Measurements from ENCODE around the gene ASCC1.
A peak's percentile ranks its signal among the peaks of the same experiment; 100 is the strongest.
"Not testable (repeated sequence)": the region's sequence is repeated elsewhere in the genome, so short reads cannot be mapped to it uniquely, and the experiment has no call there.

Gene ASCC1

DNA sequence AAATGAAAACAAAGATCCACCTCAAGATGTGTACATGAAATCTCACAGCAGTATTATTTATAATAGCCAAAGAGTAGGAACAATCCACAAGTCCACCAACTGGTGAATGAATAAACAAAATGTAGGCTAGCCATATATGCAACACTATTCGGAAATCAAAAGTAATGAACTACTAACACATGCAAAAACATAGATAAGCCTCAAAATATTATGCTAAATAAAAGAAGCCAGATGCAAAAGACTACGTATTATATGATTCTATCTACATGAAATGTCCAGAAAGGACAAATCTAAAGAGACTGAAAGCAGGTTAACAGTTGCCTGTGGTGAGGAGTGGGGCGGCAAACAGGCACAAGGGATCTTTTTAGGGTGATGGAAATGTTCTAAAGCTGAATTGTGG lies 49.0 kb downstream of the ASCC1 start:
- no peak for DNase-seq

DNA sequence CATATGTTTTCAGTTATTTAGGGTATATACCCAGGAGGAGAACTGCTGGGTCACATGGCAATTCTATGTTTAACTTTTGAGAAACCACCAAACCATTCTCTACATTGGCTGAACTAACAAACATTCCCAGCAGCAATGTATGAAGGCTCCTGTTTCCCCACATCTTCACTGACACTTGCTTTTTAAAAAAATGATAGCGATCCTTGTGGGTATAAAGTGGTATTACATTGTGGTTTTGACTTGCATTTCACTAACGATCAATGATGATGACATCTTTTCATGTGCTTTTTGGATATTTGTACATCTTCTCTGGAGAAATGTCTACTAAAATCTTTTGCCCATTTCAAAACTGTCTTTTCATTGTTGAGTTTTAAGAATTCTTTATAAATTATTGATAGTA lies 51.5 kb downstream of the ASCC1 start:
- no peak for DNase-seq

DNA sequence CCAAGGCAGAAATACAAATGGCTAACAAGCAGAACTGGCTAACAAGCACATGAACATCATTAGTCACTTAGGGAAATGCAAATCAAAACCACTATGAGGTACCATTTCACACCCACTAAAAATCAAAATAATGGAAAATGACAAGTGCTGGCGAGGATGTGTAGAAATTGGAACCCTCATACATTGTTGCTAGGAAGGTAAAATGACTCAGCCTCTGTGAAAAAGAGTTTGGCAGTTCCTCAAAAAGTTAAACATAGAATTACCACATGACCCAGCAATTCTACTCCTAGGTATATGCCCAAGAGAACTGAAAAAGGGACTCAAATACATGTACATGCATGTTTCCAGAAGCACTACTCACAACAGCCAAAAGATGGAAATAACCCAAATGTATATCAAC lies 53.1 kb downstream of the ASCC1 start:
- peak; percentile 8 for DNase-seq

DNA sequence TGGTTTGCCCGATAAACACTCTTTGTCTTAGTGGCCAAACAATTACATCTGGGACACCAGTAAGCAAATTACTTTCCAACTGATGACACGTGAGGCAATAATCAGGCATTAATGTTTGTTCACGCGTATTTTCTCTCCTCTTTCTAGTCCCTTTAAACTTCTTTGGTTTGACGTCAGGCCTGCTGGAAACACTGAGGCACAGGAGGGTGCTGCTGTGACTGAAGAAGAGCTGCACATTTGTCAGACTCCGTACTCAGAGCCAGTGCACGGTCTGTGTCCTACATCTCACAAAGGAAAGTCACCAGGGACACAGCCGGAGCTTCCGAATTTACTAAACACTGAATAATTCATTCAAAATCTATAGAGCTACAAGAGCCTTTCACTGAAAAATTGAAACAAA lies 57.9 kb downstream of the ASCC1 start:
- DNase-seq, result no peak

DNA sequence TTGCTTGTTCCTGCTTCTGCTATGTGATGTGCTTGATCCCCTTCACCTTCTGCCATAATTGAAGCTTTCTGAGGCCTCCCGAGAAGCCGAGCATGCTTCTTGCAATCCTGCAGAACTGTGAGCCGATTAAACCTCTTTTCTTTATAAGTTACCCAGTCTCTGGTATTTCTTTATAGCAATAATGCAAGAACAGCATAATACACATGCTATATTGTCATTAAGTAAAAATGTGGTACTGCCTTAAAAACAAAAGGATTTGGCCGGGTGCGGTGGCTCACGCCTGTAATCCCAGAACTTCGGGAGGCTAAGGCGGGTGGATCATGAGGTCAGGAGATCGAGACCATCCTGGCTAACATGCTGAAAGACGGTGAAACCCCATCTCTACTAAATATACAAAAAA lies 59.9 kb downstream of the ASCC1 start:
- DNase-seq, result no peak

DNA sequence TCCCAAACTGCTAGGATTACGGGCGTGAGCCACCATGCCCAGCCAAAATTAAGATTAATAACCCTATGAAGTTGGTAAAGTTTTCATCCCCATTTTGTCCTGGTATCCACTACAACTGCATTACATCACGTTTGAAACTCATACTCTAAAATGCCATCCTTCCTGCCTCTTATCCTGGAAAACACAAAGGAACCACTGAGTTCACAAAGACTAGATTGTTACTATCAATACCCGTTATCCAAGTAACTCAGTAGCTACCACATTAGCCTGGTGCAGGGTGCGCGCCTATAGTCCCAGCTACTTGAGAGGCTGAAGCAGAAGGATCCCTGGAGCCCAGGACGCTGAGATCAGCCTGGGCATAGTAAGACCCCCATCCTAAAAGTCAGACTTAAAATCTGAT lies 63.8 kb downstream of the ASCC1 start:
- no peak for DNase-seq

DNA sequence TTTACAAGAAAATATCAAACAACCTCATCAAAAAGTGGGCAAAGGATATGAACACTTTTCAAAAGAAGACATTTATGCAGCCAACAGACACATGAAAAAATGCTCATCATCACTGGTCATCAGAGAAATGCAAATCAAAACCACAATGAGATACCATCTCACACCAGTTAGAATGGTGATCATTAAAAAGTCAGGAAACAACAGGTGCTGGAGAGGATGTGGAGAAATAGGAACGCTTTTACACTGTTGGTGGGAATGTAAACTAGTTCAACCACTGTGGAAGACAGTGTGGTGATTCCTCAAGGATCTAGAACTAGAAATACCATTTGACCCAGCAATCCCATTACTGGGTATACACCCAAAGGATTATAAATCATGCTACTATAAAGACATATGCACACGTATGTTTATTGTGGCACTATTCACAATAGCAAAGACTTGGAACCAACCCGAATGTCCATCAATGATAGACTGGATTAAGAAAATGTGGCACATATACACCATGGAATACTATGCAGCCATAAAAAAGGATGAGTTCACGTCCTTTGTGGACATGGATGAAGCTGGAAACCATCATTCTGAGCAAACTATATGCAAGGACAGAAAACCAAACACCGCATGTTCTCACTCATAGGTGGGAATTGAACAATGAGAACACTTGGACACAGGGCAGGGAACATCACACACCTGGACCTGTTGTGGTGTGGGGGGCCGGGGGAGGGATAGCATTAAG lies 65.2 kb downstream of the ASCC1 start:
- DNase-seq, result not testable (repeated sequence)

DNA sequence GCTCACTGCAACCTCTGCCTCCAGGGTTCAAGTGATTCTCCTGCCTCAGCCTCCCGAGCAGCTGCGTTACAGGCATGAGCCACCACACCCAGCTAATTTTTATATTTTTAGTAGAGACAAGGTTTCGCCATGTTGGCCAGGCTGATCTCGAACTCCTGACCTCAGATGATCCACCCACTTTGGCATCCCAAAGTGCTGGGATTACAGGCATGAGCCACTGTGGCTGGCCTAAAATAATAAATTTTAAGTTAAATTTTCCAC lies 68.8 kb downstream of the ASCC1 start:
- DNase-seq, result not testable (repeated sequence)

DNA sequence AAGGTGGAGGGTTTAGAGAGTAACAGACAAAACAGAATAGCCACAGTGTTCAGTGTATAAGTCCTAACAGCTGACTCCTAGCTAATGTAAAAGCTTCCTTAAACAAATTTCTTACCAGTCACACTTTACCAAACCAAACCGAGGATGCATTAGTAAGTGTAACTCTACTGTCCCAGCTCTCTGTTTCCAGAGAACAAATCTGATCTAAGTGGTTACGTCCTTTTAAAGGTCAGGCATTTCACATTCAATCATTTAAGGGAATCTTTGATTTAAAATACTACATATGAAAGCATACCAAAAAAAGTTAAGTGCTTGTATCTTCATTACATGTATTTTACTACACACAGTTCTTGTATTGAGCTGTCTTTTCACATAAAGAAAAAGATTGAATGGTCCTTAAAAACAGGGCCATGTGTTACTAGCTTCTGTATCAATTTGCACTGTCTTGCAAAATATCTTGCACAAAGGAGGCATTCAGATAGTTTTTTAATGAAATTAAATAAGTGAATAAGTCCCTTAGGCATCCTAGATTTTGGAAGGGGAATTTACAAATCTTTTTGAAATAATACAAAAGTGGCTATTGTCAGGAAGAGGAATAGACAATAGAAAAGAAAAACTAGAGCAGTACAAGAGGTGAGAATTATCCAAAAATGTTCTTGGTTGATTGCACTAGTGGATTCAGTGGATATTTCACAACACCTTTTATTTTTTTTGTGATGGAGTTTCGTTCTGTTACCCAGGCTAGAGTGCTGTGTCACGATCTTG lies 69.3 kb downstream of the ASCC1 start:
- DNase-seq, result no peak

DNA sequence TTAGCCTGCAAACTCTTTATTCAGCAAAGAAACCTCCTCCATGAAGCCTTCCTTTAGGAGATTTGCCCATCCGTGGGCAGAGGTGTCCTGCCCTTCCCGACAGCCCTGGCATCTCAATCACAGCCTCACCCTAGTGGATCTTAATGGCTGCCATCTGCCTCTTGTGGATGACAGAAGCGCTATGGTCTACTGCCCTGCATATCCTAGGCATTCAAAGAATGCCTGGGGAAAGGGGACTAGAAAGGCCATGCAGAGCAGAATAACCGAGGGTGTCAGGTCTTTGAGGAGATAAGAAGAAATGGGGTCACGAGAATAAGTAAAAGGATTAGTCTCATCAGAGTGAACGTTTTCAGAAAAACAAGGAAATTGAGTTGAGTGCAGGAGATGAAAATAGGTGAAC lies 70.0 kb downstream of the ASCC1 start:
- DNase-seq, result no peak

DNA sequence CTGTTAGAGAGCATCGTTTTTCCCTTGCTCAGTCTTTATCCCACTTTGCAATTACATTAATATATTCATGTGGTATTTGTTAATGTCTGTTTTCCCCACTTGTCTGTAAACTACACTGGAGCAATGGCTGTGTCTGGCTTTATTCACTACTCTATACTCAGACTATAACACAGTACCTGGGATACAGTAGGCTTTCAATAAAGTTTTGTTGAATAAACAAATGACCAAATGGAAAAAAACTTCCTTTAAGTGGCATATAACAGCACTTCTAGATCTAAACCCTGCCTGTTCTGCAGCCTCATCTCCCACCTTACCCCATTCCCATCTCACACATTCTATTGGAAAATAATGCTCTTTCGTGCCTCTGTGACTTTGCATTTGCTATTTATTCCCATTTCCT lies 70.4 kb downstream of the ASCC1 start:
- no peak for DNase-seq

DNA sequence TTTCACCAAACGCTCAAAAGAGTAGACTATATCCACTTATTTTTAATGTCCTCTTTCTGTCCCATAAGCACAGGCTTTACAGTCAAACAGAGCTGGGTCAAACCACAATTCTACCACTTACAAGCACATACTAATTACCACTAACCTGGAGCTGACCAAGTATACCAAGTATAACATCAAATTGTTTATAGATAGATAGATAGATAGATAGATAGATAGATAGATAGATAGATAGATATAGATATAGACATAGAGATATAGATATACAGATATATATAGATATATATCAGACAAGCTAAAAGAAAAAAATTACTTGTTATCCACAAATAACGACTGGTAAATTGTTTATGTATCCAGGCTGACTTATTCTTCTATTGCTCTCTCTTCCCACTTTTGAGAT lies 75.2 kb downstream of the ASCC1 start:
- no peak for DNase-seq

DNA sequence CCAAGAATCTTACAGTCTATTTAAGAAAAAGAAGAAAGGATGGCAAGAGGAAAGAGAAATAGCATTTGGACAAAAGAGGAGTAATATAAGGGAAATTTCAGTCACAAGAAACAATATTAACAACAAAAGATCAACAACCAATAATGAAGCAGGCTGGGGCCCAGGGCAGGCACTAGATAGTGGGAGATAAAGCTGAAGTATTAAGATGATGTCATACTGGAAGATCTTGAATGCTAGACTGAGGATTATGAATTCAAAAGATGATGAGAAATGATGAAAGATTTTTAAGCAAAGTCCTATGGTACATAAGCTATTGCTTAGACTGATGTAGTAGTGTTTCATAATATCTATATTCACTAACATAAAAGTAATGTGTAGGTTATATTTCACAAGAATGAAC lies 75.9 kb downstream of the ASCC1 start:
- DNase-seq, result no peak

DNA sequence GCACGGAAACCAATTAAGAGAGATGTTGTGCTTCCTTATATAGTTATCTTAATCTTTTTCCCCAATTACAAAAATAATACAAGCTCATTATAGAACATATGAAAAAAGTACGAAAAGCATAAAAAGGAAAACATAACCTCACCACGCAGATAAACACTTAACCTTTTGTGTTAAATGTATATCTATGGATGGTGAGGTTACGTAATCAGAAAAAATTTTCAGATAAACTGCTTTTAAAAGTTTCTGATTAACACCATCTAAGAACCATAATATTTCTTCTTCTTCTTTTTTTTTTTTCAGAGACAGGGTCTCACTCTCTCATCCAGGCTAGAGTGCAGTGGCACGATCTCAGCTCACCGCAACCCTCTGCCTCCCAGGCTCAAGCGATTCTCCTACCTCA lies 78.5 kb downstream of the ASCC1 start:
- no peak for DNase-seq

DNA sequence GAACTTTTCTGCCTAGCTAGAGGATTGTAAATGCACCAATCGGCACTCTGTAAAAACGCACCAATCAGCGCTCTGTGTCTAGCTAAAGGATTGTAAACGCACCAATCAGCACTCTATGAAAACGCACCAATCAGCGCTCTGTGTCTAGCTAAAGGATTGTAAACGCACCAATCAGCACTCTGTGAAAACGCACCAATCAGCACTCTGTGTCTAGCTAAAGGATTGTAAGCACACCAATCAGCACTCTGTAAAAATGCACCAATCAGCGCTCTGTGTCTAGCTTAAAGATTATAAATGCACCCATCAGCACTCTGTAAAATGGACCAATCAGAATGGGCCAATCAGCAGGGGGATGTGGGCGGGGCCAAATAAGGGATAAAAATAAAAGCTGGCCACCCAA lies 79.9 kb downstream of the ASCC1 start:
- DNase-seq, result peak; percentile 7

DNA sequence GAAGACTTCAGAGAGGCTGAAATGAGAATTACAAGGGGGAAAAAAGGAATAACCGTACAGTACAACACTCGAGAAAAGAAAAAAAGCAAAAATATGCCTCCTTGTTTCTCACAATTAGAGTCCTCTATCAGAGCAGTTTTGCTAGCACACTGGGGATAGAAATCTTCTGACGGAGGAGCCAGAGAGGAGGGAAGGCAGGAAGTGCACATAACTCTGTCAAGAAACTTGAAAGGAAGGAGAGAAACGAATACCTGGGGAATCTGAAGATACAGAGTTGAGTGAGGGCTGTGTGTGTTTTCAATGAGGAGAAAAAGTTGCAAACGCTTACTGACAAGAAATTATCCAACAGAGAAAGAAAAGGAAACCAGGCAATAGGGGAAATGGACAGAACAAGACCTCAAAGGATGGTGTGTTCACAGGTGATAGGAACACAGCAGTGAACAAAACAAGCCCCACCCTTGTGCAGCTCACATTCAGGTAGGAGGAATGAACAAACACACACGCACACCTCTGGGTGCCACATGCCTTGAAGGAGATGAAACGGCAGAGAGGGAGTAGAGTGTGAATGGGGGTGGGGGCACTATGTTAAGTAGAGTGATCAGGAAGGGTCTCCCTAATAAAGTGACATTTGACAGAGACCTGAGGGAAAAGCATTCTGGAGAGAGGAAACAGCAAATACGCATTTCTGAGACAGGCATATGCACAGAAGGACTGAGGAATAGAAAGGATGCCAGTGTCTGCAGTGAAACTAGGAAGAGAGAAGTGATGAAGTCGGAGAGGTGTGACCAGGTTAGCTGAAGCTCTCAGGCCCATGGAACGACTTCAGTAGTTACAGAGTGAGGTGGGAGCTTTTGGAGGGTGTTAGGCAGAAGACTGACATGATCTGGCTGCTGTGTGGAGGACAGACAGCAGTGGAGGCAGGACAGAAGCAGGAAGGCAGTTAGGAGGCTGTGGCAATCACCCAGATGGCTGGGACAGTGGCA lies 81.0 kb downstream of the ASCC1 start:
- DNase-seq, result no peak

DNA sequence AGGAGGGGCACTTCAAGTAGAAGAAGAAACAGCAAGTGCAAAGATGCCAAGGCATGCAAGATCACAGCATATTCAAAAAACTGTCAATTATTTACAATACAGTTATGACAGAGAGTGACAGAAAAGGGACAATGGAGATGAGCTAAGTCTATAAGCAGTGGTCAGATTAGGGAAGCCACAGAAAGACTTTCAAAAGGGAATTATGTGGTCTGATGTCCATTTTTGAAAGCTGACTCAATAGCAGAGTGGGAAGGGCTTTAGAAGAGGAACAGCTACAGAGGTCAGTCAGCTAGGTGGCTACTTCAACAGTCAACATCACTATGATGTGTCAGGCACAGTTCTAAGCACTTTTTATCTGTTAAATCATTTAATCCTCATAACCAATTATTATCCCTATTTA lies 82.6 kb downstream of the ASCC1 start:
- no peak for DNase-seq

DNA sequence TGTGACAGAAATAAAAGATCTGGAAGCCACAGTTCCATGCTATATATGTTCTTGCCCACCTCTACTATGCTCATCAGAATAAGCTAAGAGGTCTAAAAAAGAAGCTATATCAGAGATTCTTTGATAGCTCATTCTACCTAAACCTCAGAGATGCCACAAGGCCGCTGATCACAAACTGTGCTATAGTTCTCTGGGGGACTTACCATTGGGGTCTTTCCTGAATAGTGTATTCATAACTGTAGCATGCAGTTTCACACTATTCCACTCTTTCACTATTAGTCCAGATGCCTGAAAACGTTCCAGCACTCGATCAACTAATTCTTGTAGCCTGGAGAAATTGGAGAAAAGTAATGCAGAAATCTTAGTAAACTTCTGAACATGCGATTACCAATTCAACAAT lies 83.2 kb downstream of the ASCC1 start:
- no peak for DNase-seq

DNA sequence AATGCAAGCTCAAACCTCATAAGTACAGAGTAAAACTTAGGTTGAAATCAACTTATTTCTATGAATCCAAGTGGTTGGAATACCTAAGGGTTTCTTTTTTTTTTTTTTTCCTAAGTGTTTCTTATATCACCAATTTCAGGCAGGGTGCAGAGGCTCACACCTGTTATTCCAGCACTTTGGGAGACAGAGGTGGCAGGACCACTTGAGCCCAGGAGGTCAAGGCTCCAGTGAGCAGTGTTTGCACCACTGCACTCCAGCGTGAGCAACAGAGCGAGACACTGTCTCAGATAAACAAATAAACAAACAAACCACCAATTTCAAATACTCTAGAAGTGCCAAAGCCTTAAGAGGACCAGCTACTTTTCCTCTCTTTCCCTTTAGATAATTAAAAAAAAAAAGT lies 88.5 kb downstream of the ASCC1 start:
- DNase-seq, result no peak

DNA sequence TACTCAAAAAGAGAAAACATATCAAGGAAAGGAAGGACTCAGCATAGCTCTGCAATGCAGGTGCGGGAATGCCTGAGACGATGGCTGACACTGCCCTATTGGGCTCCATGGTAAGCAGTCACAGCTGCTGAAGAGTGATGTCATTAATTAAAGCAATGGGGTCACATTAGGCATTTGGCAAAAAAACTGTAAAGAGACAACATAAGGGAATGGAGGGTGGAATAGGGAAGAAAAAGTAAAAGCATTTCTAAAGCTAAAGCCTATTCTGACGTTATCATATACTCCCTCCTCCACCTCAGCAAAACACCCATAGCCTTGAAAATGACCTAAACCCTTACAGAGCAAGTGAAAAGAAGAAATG lies 89.2 kb downstream of the ASCC1 start:
- no peak for DNase-seq

DNA sequence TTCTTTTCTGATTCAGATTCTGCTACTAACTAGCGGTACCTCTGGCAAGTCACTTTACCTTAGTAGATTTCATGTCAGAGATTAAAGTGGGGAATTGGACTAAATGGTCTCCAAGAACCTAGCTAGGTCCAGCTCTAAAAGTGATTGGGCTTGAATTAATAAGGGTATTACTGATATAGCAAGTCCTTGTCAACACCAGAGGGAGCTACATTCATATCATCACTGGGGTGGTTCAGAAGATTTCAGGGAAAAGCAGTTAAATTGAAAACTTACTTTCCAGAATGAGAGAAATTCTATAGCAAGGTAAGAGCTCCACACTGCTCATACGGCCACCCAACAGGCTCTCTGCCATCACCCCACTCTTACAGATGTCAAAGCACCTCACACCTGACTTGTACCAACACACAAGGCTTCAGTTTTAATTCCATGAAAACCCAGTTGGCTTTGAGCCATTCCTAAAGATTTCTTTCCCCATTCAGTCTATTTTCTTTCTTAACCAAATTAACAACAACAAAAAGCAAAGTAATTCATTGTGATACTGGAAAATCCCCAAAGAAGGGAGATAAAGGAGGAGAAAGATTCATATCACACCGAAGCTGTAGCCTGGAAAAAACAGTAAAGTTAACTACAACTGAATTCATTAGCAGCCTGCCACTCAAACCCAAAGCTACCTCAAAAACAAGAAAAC lies 89.7 kb downstream of the ASCC1 start:
- DNase-seq, result no peak

DNA sequence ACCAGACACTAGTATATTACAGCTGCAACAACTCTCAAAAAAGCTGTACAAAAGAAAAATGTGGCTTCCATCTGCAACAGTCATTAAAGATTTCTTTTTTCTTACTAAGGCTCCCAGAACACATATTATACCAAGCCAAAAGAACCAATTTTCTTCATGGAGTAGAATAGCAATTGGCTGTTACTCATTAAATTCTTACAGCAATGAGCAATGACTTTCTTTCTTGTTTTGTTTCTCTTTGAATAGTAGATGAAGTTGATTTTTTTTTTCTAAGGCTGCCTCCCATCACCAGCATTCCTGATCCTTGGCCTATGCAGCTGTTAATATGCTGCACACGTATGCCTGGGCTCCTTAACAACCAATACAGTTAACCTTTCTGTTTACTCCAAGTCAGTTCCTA lies 91.1 kb downstream of the ASCC1 start:
- DNase-seq, result no peak

DNA sequence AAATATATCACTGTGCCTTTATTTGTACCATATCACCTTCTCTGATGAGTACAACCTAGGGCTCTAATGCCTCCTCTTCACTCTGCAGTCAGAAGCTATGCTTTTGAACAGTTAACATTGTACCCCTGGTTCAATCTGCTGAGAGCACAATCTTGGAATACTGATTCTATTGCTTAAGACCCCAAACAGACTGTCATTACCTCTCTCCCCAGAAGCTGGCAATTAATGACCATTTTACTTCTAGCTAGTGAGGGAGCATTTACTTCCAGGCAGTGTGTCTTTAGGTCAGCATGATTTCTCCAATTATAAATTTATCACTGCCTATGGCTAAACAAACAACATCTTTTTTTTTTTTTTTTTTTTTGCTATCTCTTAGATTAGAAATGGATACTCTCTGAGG lies 91.7 kb downstream of the ASCC1 start:
- no peak for DNase-seq
